Skeletal muscle cell (primary cell): ENCODE measurements around the gene SCRT2.

Experiments
- DNase-seq: peaks from one replicate; pipeline ENCODE4 v3.0.0-alpha.2; 2010; ENCODE audit warnings: low read depth
- H3K4me3 ChIP-seq: 2 replicates; pipeline ENCODE4 v1.5.1; 2011; ENCODE audit warnings: low read depth, mild to moderate bottlenecking, control low read depth, low read length, moderate library complexity

Gene SCRT2

GRCh38 chr20:676315-676937, 824 bp upstream of the SCRT2 start:
- no peak overlapping the region for H3K4me3 ChIP-seq

DNA sequence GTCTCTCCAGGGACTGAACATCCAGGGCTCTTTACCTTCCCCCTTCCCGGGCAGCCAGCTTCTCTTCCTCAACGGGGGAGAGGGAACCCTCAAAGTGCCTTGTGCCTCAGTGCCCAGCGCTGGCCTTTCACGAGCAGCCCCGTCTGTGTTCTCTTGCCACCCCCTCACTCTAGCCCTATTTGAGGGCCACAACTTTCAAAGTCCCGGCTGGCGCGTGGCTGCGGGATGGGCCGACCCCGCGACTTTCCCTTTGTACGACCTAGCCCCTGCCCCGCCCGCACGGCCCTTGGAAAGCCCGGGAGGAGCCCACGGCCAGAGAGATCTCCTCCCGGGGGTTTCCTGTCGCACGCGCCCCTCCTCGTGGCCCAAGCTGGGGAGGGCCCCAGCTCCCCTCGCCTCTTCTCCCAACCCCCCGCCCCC, 559 bp downstream of the SCRT2 start:
- H3K4me3 ChIP-seq, result no peak overlapping the region
- DNase-seq, result no peak

More at GRCh38 chr20:676315-676937, 824 bp upstream of the SCRT2 start:
- DNase-seq, result no peak

DNA sequence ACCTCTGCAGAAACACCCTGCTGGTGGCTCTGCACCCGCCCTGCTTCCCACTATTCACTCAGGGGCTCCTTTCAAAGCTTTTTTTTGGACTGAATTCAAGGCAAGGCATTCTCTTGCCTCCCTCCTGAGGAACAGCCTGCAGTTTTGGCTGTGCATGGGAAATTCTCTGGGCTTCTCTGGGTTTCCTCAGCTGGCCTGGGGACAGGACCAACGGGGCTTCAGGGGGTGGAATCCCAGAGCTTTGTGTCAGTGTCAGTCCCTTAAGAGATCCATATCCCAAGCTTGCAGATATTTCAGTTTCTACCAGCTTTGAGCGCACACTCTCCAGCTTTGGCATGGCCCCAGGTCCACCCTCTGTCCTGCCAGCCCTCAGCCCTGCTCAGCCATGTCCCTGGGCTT, 2.0 kb downstream of the SCRT2 start:
- no peak for DNase-seq
- no peak overlapping the region for H3K4me3 ChIP-seq

GRCh38 chr20:672963-673602, 2.5 kb downstream of the SCRT2 start:
- no peak for DNase-seq
- H3K4me3 ChIP-seq, result no peak overlapping the region

DNA sequence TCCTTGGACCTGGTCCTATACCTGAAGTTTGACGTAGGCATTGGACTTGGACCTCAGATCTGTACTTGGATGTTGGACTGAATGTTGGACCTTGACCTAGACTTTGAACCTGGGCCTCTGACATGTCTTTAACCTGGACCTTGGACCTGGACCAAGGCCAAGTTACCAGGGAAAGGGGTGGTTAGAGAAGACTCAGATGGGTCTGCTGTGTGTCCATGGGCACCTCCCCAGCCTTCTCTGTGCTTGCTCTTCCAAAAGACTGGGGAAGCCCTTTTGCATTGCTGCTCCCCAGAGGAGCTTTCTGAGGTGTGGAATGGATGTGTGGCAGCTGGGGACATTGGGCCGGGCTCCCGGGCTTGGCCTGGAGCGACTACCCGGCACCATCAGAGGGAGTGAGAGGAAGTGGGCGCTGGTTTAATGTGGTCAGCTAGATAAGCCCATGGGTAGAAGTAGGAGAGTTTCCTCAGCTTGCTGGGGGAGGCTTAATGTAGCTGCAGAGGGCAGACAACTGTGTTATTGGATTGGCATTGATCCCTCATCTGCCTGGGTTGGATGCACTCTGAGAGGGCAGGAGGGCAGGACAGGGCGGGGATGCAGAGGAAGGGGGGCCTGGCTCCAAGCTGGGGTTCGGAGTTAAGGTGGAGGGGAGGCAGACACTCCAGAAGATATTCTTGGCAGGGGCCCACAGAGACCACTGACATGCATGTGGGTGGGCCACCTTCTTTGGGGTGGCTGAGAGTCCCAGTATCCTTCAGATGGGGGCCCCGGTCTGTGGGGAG, 4.2 kb downstream of the SCRT2 start:
- H3K4me3 ChIP-seq, result no peak overlapping the region
- DNase-seq, result no peak

- no peak overlapping the region for H3K4me3 ChIP-seq
- no peak for DNase-seq
Observed at GRCh38 chr20:669573-669972, 6.0 kb downstream of the SCRT2 start.

GRCh38 chr20:668638-669037, 7.0 kb downstream of the SCRT2 start:
- DNase-seq, result no peak
- no peak overlapping the region for H3K4me3 ChIP-seq

- DNase-seq, result no peak
- H3K4me3 ChIP-seq, result no peak overlapping the region
Observed at GRCh38 chr20:668050-668449, 7.6 kb downstream of the SCRT2 start.

DNA sequence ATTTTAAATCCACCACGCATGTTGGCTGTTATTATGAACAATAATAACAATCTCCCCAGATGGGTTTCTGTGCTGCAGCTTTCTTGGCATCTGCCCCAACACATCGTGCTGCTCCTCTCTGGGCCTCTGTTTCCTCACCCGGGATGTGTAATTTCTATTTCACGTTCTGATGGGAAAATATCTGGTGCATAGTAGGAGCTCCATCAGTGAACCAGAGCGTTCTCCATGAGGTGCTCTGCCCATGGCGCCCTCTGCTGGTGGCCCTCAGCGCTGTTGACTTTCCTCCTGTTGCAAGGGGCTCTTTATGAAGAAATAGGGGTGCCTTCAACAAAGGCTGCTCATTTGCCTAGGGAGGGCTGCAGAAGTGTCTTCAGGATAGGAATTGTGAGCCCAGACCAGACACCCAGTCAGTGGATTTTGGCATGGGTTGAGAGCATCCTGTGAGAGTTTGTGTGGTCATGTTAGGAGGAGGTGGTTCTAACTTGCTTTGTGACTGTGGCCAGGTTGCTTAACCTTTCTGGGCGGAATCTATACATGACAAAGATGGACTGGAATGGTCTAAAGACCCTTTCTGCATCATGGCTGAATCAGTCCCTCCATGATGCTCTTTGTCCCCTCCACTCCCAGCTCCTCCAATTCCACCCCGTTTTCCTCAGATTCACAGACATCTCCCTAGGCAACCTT, 8.1 kb downstream of the SCRT2 start:
- H3K4me3 ChIP-seq, result no peak overlapping the region
- no peak for DNase-seq

DNA sequence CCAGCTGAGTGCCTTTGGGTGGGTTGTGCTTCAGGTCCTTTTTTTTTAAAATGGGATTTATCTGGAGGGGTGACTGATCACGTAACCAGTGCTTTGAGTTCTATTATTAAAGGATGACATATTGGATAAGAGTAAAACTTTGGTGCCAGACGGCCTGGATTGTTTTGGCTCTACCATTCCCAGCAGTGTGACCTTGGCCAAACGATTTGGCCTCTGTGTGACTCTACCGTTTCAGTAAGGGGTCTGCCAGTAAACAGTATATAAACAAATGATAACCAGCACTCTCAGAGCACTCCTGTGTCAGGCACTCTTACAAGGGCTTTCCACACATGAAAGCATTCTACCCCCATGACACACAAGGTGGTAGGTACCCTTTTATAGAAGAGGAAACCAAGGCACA, 8.7 kb downstream of the SCRT2 start:
- DNase-seq, result no peak

GRCh38 chr20:665276-665675, 10.3 kb downstream of the SCRT2 start:
- DNase-seq, result no peak
- no peak overlapping the region for H3K4me3 ChIP-seq

More for the DNA sequence above, 8.7 kb downstream of the SCRT2 start:
- H3K4me3 ChIP-seq, result no peak overlapping the region

- no peak for DNase-seq
- no peak overlapping the region for H3K4me3 ChIP-seq
Observed at GRCh38 chr20:664576-664975, 11.0 kb downstream of the SCRT2 start.

DNA sequence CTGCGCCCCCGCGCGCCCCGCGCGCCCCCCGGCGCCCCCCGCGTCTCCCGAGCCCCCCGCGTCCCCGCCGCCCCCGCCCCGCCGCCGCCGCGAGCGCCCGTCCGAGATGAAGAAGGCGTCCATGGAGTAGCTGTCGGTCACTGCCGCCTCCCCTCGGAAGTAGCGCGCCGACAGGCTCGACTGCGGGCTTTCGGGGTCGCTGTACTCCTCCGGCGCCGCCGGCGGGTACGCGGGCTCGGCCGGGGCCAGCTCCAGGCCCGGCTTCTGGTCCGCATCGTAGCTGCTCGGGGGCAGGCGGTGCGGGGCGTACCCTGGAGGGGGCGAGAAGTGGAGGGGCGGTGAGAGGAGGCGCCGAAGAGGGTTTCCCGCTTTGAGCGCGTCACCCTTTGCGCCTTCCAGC, 11.5 kb downstream of the SCRT2 start:
- no peak for DNase-seq
- H3K4me3 ChIP-seq, result no peak overlapping the region

DNA sequence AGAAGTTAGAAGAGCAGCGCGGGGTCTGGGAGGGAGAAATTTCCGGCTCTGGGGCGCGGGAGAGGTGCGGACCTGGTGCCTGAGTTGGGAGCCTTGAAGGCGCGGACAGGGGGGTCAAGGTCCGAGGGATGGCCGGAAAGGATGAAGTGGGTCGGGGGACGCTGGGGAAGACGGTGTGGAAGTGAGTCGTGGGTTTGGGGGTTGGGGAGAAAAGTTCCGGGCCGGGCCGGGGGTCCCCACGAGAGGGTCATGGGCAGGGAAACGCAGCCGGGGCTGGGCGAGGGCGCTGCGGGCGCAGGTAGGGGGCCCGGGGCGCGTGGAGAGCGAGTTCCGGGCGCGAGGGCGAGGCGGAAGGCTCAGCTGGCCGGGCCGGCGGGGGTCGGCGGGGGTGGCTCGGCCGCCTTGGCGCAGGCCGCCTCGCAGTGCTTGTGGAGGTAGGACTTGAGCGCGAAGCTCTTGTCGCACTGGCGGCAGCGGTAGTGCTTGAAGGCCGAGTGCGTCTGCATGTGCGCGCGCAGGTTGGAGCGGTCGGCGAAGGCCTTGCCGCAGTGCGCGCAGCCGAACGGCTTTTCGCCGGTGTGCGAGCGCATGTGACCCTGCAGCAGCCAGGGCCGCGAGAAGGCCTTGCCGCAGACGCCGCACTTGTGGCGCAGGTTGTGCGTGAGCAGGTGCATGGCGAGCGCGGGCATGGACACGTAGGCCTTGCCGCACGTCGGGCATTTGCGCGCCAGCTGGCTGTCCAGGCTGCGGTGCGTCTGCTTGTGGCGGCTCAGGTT, 12.1 kb downstream of the SCRT2 start:
- H3K4me3 ChIP-seq, result no peak overlapping the region
- no peak for DNase-seq

- H3K4me3 ChIP-seq, result no peak overlapping the region
- no peak for DNase-seq
Observed at GRCh38 chr20:662277-663192, 13.1 kb downstream of the SCRT2 start.

DNA sequence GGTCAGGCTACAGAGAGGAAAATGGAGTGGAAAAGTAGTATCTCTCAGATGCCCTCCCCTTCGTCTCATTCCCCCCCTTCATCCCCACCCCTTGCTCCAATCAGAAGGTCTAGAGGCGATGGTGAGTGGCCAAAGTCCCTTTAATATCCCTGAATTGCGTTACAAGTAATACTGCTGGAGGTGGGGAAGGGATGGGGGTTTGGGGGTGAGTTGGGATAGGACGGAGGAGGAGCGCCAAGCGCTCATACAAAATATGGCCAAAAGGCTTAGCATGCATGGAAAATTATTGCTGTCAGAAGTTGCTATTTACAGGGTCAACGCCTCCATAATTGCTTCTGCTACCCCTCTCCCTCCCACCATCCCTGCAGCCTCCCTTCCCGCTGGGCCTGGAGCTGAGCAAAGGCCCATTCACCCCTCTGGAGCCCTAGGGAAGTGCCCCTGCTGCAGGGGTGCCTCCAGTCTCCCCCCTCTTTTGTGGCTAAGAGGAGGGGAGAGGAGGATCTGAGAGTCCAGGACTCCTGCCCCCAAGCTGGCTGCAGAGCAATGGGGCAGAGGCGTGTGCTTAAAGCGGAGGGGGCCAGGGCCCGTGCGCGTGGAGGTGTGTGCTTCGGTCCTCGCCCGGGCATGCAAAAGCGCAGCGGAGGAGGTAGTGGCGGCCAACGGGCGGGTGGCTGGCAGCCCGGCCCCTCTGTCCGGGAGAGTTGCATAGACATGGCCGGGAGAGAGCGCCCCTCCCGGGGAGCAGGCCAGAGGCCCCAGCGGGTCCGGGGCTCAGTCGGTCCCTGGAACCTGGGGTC, 13.9 kb downstream of the SCRT2 start:
- DNase-seq, result no peak
- H3K4me3 ChIP-seq, result no peak overlapping the region

DNA sequence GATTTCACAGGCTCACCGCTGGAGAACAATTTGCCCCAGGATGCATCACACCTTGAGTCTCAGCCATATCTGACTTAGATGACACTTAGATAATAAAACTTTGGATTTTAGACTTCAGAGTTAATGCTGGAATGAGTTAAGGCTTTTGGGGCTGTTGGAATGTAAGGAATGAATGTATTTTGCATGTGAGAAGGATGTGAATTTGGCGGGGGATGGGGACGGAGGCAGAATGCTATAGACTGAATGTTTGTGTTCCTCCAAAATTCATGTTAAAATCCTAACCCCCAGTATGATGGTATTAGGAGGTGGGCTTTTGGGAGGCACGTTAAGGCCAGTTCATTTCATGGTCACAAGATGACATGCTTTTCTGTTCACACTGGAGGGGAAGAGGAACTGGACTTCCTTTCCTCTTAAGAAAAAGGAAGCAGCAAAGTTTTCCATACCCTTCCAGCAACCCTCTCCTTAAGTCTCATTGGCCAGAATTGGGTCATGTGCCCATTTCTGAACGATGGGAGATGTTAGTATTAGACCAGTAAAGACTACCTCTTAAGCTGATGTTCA, 16.8 kb downstream of the SCRT2 start:
- no peak for DNase-seq
- no peak overlapping the region for H3K4me3 ChIP-seq
